NCI-H2227 (cell line): ENCODE data around the gene EOMES.
A peak's percentile ranks its signal among the peaks of the same experiment; 100 is the strongest.

ENCODE experiments used
- DNase-seq: peaks from one replicate; lab custom pipeline; 2025; ENCODE audit not compliant: unreplicated experiment; lab: John Stamatoyannopoulos, UW

EOMES gene

GRCh38 chr3:27720899-27721716, 1.0 kb downstream of the EOMES start:
- no peak for DNase-seq

GRCh38 chr3:27719314-27720003, 2.7 kb downstream of the EOMES start:
- no peak for DNase-seq

- no peak for DNase-seq
Observed at GRCh38 chr3:27718459-27718858, 3.7 kb downstream of the EOMES start.

- DNase-seq = no peak
Observed at GRCh38 chr3:27717200-27717852, 4.8 kb downstream of the EOMES start.

GRCh38 chr3:27716309-27716708, 5.8 kb downstream of the EOMES start:
- no peak for DNase-seq

GRCh38 chr3:27715863-27716262, 6.3 kb downstream of the EOMES start:
- DNase-seq = no peak

- DNase-seq = no peak
Observed at GRCh38 chr3:27715454-27715806, 6.7 kb downstream of the EOMES start.

- DNase-seq = peak; percentile 2
Observed at GRCh38 chr3:27714692-27715453, 7.2 kb downstream of the EOMES start.

- DNase-seq = no peak
Observed at GRCh38 chr3:27714146-27714526, 8.0 kb downstream of the EOMES start.

- DNase-seq = no peak
Observed at GRCh38 chr3:27713435-27714145, 8.5 kb downstream of the EOMES start.

GRCh38 chr3:27713078-27713423, 9.1 kb downstream of the EOMES start:
- DNase-seq = no peak

- DNase-seq = peak; percentile 52
Observed at GRCh38 chr3:27712136-27713077, 9.7 kb downstream of the EOMES start.

- DNase-seq = no peak
Observed at GRCh38 chr3:27708250-27708649, 13.9 kb downstream of the EOMES start.

- no peak for DNase-seq
Observed at GRCh38 chr3:27699067-27699466, 23.1 kb downstream of the EOMES start.

- DNase-seq = no peak
Observed at GRCh38 chr3:27696906-27697305, 25.2 kb downstream of the EOMES start.

- DNase-seq = no peak
Observed at GRCh38 chr3:27695636-27696035, 26.5 kb downstream of the EOMES start.

- DNase-seq = no peak
Observed at GRCh38 chr3:27688053-27688452, 34.1 kb downstream of the EOMES start.

GRCh38 chr3:27686642-27687041, 35.5 kb downstream of the EOMES start:
- no peak for DNase-seq

- DNase-seq = no peak
Observed at GRCh38 chr3:27685474-27685873, 36.6 kb downstream of the EOMES start.

GRCh38 chr3:27684302-27684701, 37.8 kb downstream of the EOMES start:
- no peak for DNase-seq
